Naive thymus-derived CD4-positive, alpha-beta T cell (primary cell): ENCODE results near the gene GRHL3. TPM values are rescaled to one million over a fixed set of nuclear protein-coding genes. Genes with fewer than 3 reads are reported as not detected.

Source experiments
- ATAC-seq: fragments of 150-1000 bp; cut with Tn5 transposase; 2 replicates; pipeline ENCODE4 v1.10.0; 2021; ENCODE audit warnings: mild to moderate bottlenecking, moderate library complexity
- CTCF ChIA-PET: fragments of 350-600 bp; sonication (Branson Sonifier 250); formaldehyde crosslinking; loops from one replicate; lab custom pipeline; 2021; ENCODE audit warnings: antibody characterized with exemption; lab: Charles Lee
- POLR2A ChIA-PET: fragments of 350-600 bp; sonication (Branson Sonifier 250); formaldehyde crosslinking; loops from one replicate; lab custom pipeline; 2021; ENCODE audit warnings: antibody characterized with exemption, inconsistent platforms; lab: Charles Lee
- DNase-seq, 9 donors: peaks; one replicate each; pipeline versions ENCODE4 v3.0.0 to v3.0.0-alpha.2; 2020 to 2022; ENCODE audit warnings: mixed read lengths in 1 of 9
- H3K27ac ChIP-seq: one replicate; pipeline ENCODE4 v1.7.0; 2013; ENCODE audit warnings: mild to moderate bottlenecking, low read depth, low read length, moderate library complexity
- H3K27me3 ChIP-seq, 2 donors: one replicate each; pipeline ENCODE4 v1.7.0; 2013; ENCODE audit warnings: low read length in 2 of 2, mild to moderate bottlenecking in 2 of 2, moderate library complexity in 2 of 2; ENCODE audit not compliant: control insufficient read depth in 2 of 2, insufficient read depth in 2 of 2
- H3K36me3 ChIP-seq, 3 experiments: 1 replicate in 2 of 3; 2 replicates in 1 of 3; pipeline ENCODE4 v1.7.0; 2013; ENCODE audit warnings: low read length in 3 of 3, mild to moderate bottlenecking in 3 of 3, moderate library complexity in 1 of 3; ENCODE audit not compliant: insufficient read depth in 3 of 3, control insufficient read depth in 2 of 3
- H3K4me1 ChIP-seq, 2 donors: one replicate each; pipeline ENCODE4 v1.7.0; 2013; ENCODE audit warnings: low read length in 2 of 2, mild to moderate bottlenecking in 2 of 2, moderate library complexity in 1 of 2; ENCODE audit not compliant: control insufficient read depth in 2 of 2, insufficient read depth in 2 of 2
- H3K4me3 ChIP-seq: 2 replicates; pipeline ENCODE4 v1.7.0; 2013; ENCODE audit warnings: mild to moderate bottlenecking, low read length
- H3K9me3 ChIP-seq, 3 experiments: 1 replicate in 2 of 3; 2 replicates in 1 of 3; pipeline ENCODE4 v1.7.0; 2013; ENCODE audit warnings: low read length in 3 of 3; ENCODE audit not compliant: control insufficient read depth in 2 of 3
- H3K27ac Mint-ChIP-seq, 9 donors: one replicate each; pipeline ENCODE4 v1.8.0; 2020 to 2022; ENCODE audit warnings: mixed read lengths in 9 of 9, mild to moderate bottlenecking in 8 of 9, moderate library complexity in 5 of 9, inconsistent platforms in 2 of 9
- H3K27me3 Mint-ChIP-seq, 5 donors: one replicate each; pipeline ENCODE4 v1.8.0; 2021 to 2022; ENCODE audit warnings: mixed read lengths in 5 of 5, mild to moderate bottlenecking in 1 of 5
- H3K36me3 Mint-ChIP-seq, 5 donors: one replicate each; pipeline ENCODE4 v1.8.0; 2020 to 2022; ENCODE audit warnings: mixed read lengths in 5 of 5, mild to moderate bottlenecking in 3 of 5, inconsistent platforms in 1 of 5
- H3K4me1 Mint-ChIP-seq, 7 donors: one replicate each; pipeline ENCODE4 v1.8.0; 2020 to 2022; ENCODE audit warnings: mixed read lengths in 7 of 7, mild to moderate bottlenecking in 3 of 7, inconsistent platforms in 1 of 7
- H3K4me3 Mint-ChIP-seq, 10 donors: one replicate each; pipeline ENCODE4 v1.8.0; 2020 to 2022; ENCODE audit warnings: mild to moderate bottlenecking in 10 of 10, mixed read lengths in 10 of 10, moderate library complexity in 6 of 10, inconsistent platforms in 2 of 10
- H3K9me3 Mint-ChIP-seq, 11 donors: one replicate each; pipeline ENCODE4 v1.8.0; 2020 to 2022; ENCODE audit warnings: mixed read lengths in 11 of 11, mild to moderate bottlenecking in 4 of 11, inconsistent platforms in 1 of 11, moderate library complexity in 1 of 11
- intact Hi-C, 2 donors: fragments of 100-400 bp; cut with micrococcal nuclease; formaldehyde crosslinking; loops; one replicate each; pipeline ENCODE4 v1.15.1; 2023
- polyA plus RNA-seq, 2 donors: library from polyadenylated mRNA; unstranded; fragments of 300-500 nt; fragmentation: Illumina TruSeq; gene quantifications; one replicate each; pipeline ENCODE4 v1.2.3, GENCODE V29; 2021
- total RNA-seq, 6 experiments: library from RNA in 5 of 6; stranded (reverse) in 5 of 6; gene quantifications; 1 replicate in 5 of 6; 2 replicates in 1 of 6; pipeline ENCODE4 v1.2.3 and lab custom pipeline; 2021 to 2026

GRHL3 gene
- total and polyA plus RNA-seq, 7 experiments from 2014 or later, result not detected

DNA sequence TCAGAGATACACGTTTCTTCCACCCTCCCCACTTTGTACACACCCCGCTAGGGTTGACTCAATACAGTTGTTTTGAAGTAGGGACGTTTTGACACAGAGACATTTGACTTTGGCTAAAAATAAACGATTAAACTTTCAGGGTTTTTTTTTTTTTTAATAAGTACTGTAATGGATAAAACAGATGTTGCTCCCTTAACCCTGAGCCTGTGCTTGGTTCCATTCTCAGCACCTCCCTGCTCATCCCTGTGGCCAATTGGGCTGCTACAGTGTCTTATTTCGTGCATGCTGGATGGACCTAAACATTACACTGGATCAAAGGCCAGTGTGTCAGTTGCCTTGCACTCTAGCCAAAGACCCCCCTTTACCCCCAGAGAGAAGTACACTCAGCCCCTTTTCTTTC, 16.9 kb downstream of the GRHL3 start:
- Histone ChIP-seq H3K27me3 (no peaks in the 10 kb centered on the region), H3K36me3 (no peaks in the 10 kb centered on the region), H3K9me3 (no peaks in the 10 kb centered on the region), H3K4me1 (no peaks in the 10 kb centered on the region), H3K27ac (no peak overlapping the region), H3K4me3 (no peak overlapping the region)
- Mint-ChIP-seq H3K4me3 (no peak overlapping the region), H3K27ac (no peak overlapping the region), H3K36me3 (no peaks in the 10 kb centered on the region), H3K9me3 (peaks cover 0 to 2% (median 0%) of the 10 kb centered on the region in 11 donors), H3K4me1 (peaks cover 0 to 8% (median 0%) of the 10 kb centered on the region in 7 donors), H3K27me3 (peaks cover 0 to 51% (median 0%) of the 10 kb centered on the region in 5 donors)
- DNase-seq, result no peak
- CTCF ChIA-PET, result no interaction called here
- ATAC-seq, result no peak
- POLR2A ChIA-PET, result interaction anchor here (0.7 kb wide), 1 partner anchor 177 kb away, joined by 4 read pairs; no protein-coding TSS in a partner anchor
- intact Hi-C loops, result no loop called here

DNA sequence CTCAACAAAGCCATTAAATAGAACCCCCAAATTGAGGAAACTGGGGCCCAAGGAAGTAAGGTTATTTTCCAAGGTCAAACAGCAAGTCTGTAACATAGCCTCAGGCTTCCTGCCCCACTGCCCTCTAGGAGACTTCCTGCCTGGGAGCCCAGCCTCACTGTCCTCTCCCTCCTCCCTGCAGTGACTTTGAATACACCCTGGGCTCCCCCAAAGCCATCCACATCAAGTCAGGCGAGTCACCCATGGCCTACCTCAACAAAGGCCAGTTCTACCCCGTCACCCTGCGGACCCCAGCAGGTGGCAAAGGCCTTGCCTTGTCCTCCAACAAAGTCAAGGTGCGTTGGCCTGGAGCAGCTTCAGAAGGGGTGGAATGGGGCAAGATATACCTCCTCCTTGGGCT, 18.3 kb downstream of the GRHL3 start:
- peaks cover 0 to 37% (median 0%) of the 10 kb centered on the region in 5 donors for H3K27me3 Mint-ChIP-seq
- POLR2A ChIA-PET, result no interaction called here
- Histone ChIP-seq H3K27ac (no peak overlapping the region), H3K4me3 (no peak overlapping the region), H3K9me3 (no peaks in the 10 kb centered on the region), H3K27me3 (no peaks in the 10 kb centered on the region), H3K4me1 (no peaks in the 10 kb centered on the region), H3K36me3 (no peaks in the 10 kb centered on the region)
- H3K36me3 Mint-ChIP-seq, result no peaks in the 10 kb centered on the region
- no peak overlapping the region for H3K27ac Mint-ChIP-seq
- CTCF ChIA-PET, result no interaction called here
- no peak overlapping the region for H3K4me3 Mint-ChIP-seq
- intact Hi-C loops, result no loop called here
- ATAC-seq, result no peak
- peaks cover 0 to 8% (median 0%) of the 10 kb centered on the region in 7 donors for H3K4me1 Mint-ChIP-seq
- DNase-seq, result no peak
- peaks cover 0 to 2% (median 0%) of the 10 kb centered on the region in 11 donors for H3K9me3 Mint-ChIP-seq

DNA sequence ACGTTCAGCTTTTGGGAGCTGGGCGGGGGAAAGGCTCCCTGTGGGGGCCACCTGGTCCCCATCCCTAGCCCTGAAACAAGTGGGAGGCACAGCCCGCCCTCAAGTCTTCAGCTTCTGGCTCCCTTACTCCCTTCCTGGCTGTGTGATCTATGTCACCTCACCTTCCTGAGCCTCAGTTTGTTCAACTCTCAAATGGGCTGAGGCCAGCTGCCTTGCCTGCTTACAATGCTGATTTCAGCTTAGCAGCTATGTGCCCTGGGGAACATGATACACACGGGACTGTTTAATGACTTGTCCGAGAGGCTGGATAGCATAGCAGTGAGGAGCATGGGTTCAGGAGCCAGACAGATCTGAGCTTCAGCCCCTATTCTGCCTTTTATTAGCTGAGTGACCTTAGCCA, 19.3 kb downstream of the GRHL3 start:
- H3K36me3 Mint-ChIP-seq, result no peaks in the 10 kb centered on the region
- POLR2A ChIA-PET, result no interaction called here

GRCh38 chr1:24339996-24340395, 20.8 kb downstream of the GRHL3 start:
- DNase-seq (no peak), ATAC-seq (no peak)
- H3K36me3 Mint-ChIP-seq, result no peaks in the 10 kb centered on the region
- POLR2A ChIA-PET, result no interaction called here
- Histone ChIP-seq H3K9me3 (no peaks in the 10 kb centered on the region), H3K4me1 (no peaks in the 10 kb centered on the region), H3K27ac (no peak overlapping the region), H3K27me3 (no peaks in the 10 kb centered on the region), H3K4me3 (no peak overlapping the region), H3K36me3 (no peaks in the 10 kb centered on the region)
- CTCF ChIA-PET, result no interaction called here
- H3K4me3 Mint-ChIP-seq, result no peak overlapping the region
- no peaks in the 10 kb centered on the region for H3K9me3 Mint-ChIP-seq
- H3K27ac Mint-ChIP-seq, result no peak overlapping the region
- intact Hi-C loops, result no loop called here
- peaks cover 0 to 8% (median 0%) of the 10 kb centered on the region in 7 donors for H3K4me1 Mint-ChIP-seq
- H3K27me3 Mint-ChIP-seq, result peaks cover 0 to 23% (median 0%) of the 10 kb centered on the region in 5 donors

More for the DNA sequence above, 19.3 kb downstream of the GRHL3 start:
- DNase-seq (no peak), ATAC-seq (no peak)
- H3K4me1 Mint-ChIP-seq, result peaks cover 0 to 8% (median 0%) of the 10 kb centered on the region in 7 donors
- H3K36me3 ChIP-seq, result no peaks in the 10 kb centered on the region
- intact Hi-C loops, result no loop called here
- peaks cover 0 to 31% (median 0%) of the 10 kb centered on the region in 5 donors for H3K27me3 Mint-ChIP-seq
- H3K27ac ChIP-seq, result no peak overlapping the region
- H3K4me3 ChIP-seq, result no peak overlapping the region
- no peaks in the 10 kb centered on the region for H3K4me1 ChIP-seq
- CTCF ChIA-PET, result interaction anchor here (0.6 kb wide), 2 partner anchors 461 to 613 kb away, joined by 3 to 6 read pairs; no protein-coding TSS in a partner anchor
- no peaks in the 10 kb centered on the region for H3K27me3 ChIP-seq
- no peak overlapping the region for H3K27ac Mint-ChIP-seq
- H3K9me3 ChIP-seq, result no peaks in the 10 kb centered on the region
- no peak overlapping the region for H3K4me3 Mint-ChIP-seq
- H3K9me3 Mint-ChIP-seq, result peaks cover 0 to 2% (median 0%) of the 10 kb centered on the region in 11 donors

DNA sequence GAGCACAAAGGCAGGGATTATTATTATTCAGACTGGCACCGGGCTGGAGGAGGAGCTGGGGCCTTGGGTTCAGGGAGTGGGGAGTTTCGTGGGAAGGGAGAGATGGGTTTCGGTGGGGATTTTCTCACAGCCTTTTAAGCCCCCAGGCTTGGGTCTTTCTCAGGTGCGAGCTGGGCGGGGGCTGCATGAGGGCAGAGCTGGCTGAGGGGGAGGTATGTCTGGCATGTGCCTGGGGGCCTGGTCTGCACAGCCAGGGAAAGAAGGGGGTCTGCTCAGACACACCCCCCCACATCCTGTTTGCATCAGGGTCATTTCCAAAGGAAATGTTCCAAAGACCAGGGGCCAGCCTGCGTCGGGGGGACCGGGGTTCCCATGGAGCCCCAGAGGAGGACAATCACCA, 21.6 kb downstream of the GRHL3 start:
- ChIA-PET CTCF (no interaction called here), POLR2A (no interaction called here)
- Mint-ChIP-seq H3K36me3 (no peaks in the 10 kb centered on the region), H3K4me3 (no peak overlapping the region), H3K9me3 (no peaks in the 10 kb centered on the region), H3K4me1 (peaks cover 0 to 8% (median 0%) of the 10 kb centered on the region in 7 donors), H3K27ac (peak overlapping the region in 1 of 9 donors; percentile 50), H3K27me3 (peaks cover 0 to 21% (median 0%) of the 10 kb centered on the region in 5 donors)
- DNase-seq (no peak), ATAC-seq (no peak)
- no peaks in the 10 kb centered on the region for H3K36me3 ChIP-seq
- H3K4me3 ChIP-seq, result no peak overlapping the region
- H3K27ac ChIP-seq, result no peak overlapping the region
- intact Hi-C loops, result no loop called here
- no peaks in the 10 kb centered on the region for H3K4me1 ChIP-seq
- H3K27me3 ChIP-seq, result no peaks in the 10 kb centered on the region
- no peaks in the 10 kb centered on the region for H3K9me3 ChIP-seq

- no peak overlapping the region for H3K4me3 ChIP-seq
- no peaks in the 10 kb centered on the region for H3K36me3 ChIP-seq
- no peaks in the 10 kb centered on the region for H3K9me3 Mint-ChIP-seq
- CTCF ChIA-PET, result no interaction called here
- H3K27me3 ChIP-seq, result no peaks in the 10 kb centered on the region
- peaks cover 0 to 23% (median 0%) of the 10 kb centered on the region in 5 donors for H3K27me3 Mint-ChIP-seq
- no peak for DNase-seq
- no peaks in the 10 kb centered on the region for H3K36me3 Mint-ChIP-seq
- H3K9me3 ChIP-seq, result no peaks in the 10 kb centered on the region
- no peak overlapping the region for H3K27ac Mint-ChIP-seq
- no peak overlapping the region for H3K27ac ChIP-seq
- H3K4me3 Mint-ChIP-seq, result no peak overlapping the region
- intact Hi-C loops, result no loop called here
- ATAC-seq, result no peak
- no peaks in the 10 kb centered on the region for H3K4me1 ChIP-seq
- POLR2A ChIA-PET, result no interaction called here
- peaks cover 0 to 8% (median 0%) of the 10 kb centered on the region in 7 donors for H3K4me1 Mint-ChIP-seq
Observed at GRCh38 chr1:24341260-24341659, 22.1 kb downstream of the GRHL3 start.

DNA sequence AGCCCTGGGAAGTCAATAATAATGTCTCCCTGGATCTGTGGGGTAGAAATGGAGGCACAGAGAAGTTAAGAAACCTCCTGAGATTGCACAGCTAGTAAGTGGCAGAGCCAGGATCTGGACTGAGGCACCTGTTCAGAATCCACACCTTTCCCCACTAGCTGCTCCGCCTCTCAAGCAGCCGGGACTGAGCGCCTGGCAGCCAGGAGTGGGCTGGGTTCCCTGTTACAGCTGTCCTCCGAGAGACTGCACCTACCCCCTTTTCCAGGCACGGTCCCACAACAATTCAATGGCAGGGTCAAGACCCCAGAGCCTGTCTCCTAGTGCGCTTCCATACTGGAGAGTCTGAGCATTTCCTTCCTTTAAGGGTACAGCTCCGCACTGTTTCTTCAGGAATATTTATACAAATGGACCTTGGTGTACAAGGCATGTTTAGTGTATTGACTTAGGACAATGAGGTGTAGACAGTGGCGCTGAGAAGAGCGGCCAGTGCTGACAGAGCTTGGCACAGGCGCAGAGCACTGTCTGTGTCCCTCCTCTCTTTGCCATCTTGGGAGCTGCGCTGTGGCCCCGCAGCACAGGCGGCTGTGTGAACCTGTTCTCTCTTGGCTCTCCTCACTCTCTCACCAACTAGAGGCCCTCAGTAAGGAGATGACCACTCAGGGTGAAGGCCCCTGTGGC, 24.4 kb downstream of the GRHL3 start:
- no peak overlapping the region for H3K27ac Mint-ChIP-seq
- ATAC-seq, result no peak
- no peaks in the 10 kb centered on the region for H3K4me1 ChIP-seq

More for the DNA sequence above, 24.4 kb downstream of the GRHL3 start:
- Mint-ChIP-seq H3K9me3 (no peaks in the 10 kb centered on the region), H3K4me3 (no peak overlapping the region), H3K36me3 (no peaks in the 10 kb centered on the region), H3K27me3 (peaks cover 0 to 20% (median 0%) of the 10 kb centered on the region in 5 donors), H3K4me1 (no peaks in the 10 kb centered on the region)
- H3K27me3 ChIP-seq, result no peaks in the 10 kb centered on the region
- H3K27ac ChIP-seq, result no peak overlapping the region
- no peak overlapping the region for H3K4me3 ChIP-seq
- POLR2A ChIA-PET, result no interaction called here
- intact Hi-C loops, result no loop called here
- CTCF ChIA-PET, result no interaction called here
- no peaks in the 10 kb centered on the region for H3K36me3 ChIP-seq
- H3K9me3 ChIP-seq, result no peaks in the 10 kb centered on the region
- DNase-seq, result no peak
